Uterus (tissue), 4 donors: ENCODE measurements around the gene GLYR1. TPM values are rescaled to one million over a fixed set of nuclear protein-coding genes. Genes with fewer than 3 reads are reported as not detected.

Experiments
- DNase-seq, 2 donors: peaks; one replicate each; pipeline ENCODE4 v3.0.0-alpha.2; 2019 to 2020
- H3K27ac ChIP-seq, 2 donors: fragments of 200-600 bp; sonication (generic); 1 replicate in 1 of 2; 2 replicates in 1 of 2; pipeline ENCODE4 v1.5.1; 2016 to 2018
- H3K27me3 ChIP-seq, 2 donors: fragments of 200-600 bp; sonication (generic); one replicate each; pipeline ENCODE4 v1.5.1; 2018 to 2019; ENCODE audit warnings: control low read depth in 1 of 2
- H3K36me3 ChIP-seq, 2 donors: fragments of 200-600 bp; sonication (generic); one replicate each; pipeline ENCODE4 v1.5.1; 2019; ENCODE audit warnings: control low read depth in 1 of 2
- H3K4me1 ChIP-seq, 2 donors: fragments of 200-600 bp; sonication (generic); one replicate each; pipeline ENCODE4 v1.5.1; 2018 to 2019; ENCODE audit warnings: control low read depth in 1 of 2
- H3K4me3 ChIP-seq, 2 donors: fragments of 200-600 bp; sonication (generic); 1 replicate in 1 of 2; 2 replicates in 1 of 2; pipeline ENCODE4 v1.5.1; 2018 to 2019; ENCODE audit warnings: mild to moderate bottlenecking in 1 of 2
- H3K9me3 ChIP-seq, 2 donors: fragments of 200-600 bp; sonication (generic); one replicate each; pipeline ENCODE4 v1.5.1; 2019; ENCODE audit warnings: control low read depth in 1 of 2
- POLR2A ChIP-seq, 2 donors: fragments of 450-650 bp; IDR thresholded peaks; one replicate each; pipeline ENCODE4 v1.6.1; 2016; ENCODE audit warnings: antibody characterized with exemption in 2 of 2, mild to moderate bottlenecking in 1 of 2, moderate library complexity in 1 of 2
- intact Hi-C: fragments of 100-400 bp; cut with DNase I; formaldehyde crosslinking; loops from one replicate; pipeline ENCODE4 v1.15.1; 2023; ENCODE audit warnings: low total_unique reads
- small RNA-seq: library from RNA; depleted of rRNA; stranded (forward); fragments of <200 nt; gene quantifications from one replicate; pipeline ENCODE3, GENCODE V24; 2016
- total RNA-seq, 4 donors: library from RNA; depleted of rRNA in 3 of 4; stranded (reverse); fragments of >200 nt in 3 of 4; gene quantifications; one replicate each; pipeline versions ENCODE4 v1.1.0 to v1.2.4, GENCODE V29; 2014 to 2023
- donor health status: DM: yes; HTN: yes; CAD: no.

The GLYR1 gene
- total RNA-seq, 4 donors from 2014 or later = 26.6 to 86.3 (median 47.1) TPM

DNA sequence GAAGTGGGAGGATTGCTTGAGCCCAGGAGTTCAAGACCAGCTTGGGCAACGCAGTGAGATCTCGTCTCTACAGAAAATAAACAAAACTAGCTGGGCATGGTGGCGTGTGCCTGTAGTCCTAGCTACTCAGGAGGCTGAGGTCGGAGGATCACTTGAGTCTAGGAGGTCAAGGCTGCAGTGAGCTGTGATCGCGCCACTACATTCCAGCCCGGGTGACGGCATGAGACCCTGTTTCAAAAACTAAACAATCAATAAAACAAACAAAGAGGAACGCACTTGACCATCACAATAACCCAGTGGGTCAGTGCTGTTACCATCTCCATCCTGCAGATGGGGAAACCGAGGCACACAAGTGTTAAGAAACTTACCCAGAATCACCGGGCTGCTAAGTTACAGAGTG lies 93.9 kb downstream of the GLYR1 start:
- no peak overlapping the region for H3K4me3 ChIP-seq
- H3K9me3 ChIP-seq = no peaks in the 10 kb centered on the region
- H3K36me3 ChIP-seq = no peaks in the 10 kb centered on the region
- no peak overlapping the region for H3K27ac ChIP-seq
- H3K27me3 ChIP-seq = no peaks in the 10 kb centered on the region
- intact Hi-C loops = no loop called here
- DNase-seq = no peak
- TF ChIP-seq POLR2A (IDR thresholded peaks at IDR 0.05) = no peak
- no peaks in the 10 kb centered on the region for H3K4me1 ChIP-seq

Small RNAs within 50 kb of the gene (small RNA-seq; reads per million reads assigned to genes)
- gene RF00017 = not detected

Other genes starting within 250 kb of the GLYR1 start
- gene UBALD1, start 232.4 kb downstream of the GLYR1 start, total RNA-seq = 10 to 100 TPM in 2 of 4 donors, 1 to 10 TPM in 1, not detected in 1; 2.8 to 31.1 (median 23.5) TPM
- 100 to 1,000 TPM in 1 of 4 donors, 10 to 100 TPM in 3; 19.0 to 107 (median 68.6) TPM for gene MGRN1, start 222.5 kb downstream of the GLYR1 start, total RNA-seq
- 10 to 100 TPM; 15.4 to 48.3 (median 33.1) TPM for gene NUDT16L1, start 153.7 kb downstream of the GLYR1 start, total RNA-seq
- gene ANKS3, start 113.0 kb downstream of the GLYR1 start, total RNA-seq = 10 to 100 TPM in 3 of 4 donors, 1 to 10 TPM in 1; 2.4 to 51.7 (median 33.1) TPM
- 1 to 10 TPM in 1 of 4 donors, under 1 TPM in 1, not detected in 2; 0.67 to 3.5 TPM for gene DNAAF8, start 112.8 kb downstream of the GLYR1 start, total RNA-seq
- gene ZNF500, start 80.1 kb downstream of the GLYR1 start, total RNA-seq = 10 to 100 TPM; 11.0 to 31.2 (median 20.2) TPM
- gene SEPTIN12, start 58.9 kb downstream of the GLYR1 start, total RNA-seq = not detected
- 1 to 10 TPM in 1 of 4 donors, not detected in 3; 4.6 TPM for gene SMIM22, start 51.9 kb downstream of the GLYR1 start, total RNA-seq
- gene ROGDI, start 44.7 kb downstream of the GLYR1 start, total RNA-seq = 10 to 100 TPM in 3 of 4 donors, 1 to 10 TPM in 1; 7.9 to 70.6 (median 21.5) TPM
- gene UBN1, start 193 bp upstream of the GLYR1 start, total RNA-seq = 10 to 100 TPM in 3 of 4 donors, 1 to 10 TPM in 1; 4.9 to 56.2 (median 33.4) TPM
- gene PPL, start 89.9 kb upstream of the GLYR1 start, total RNA-seq = 10 to 100 TPM in 3 of 4 donors, 1 to 10 TPM in 1; 8.7 to 39.6 (median 15.2) TPM
- 1 to 10 TPM in 1 of 4 donors, under 1 TPM in 1, not detected in 2; 0.28 to 2.0 TPM for gene SEC14L5, start 111.0 kb upstream of the GLYR1 start, total RNA-seq
- gene NAGPA, start 186.6 kb upstream of the GLYR1 start, total RNA-seq = 10 to 100 TPM in 1 of 4 donors, 1 to 10 TPM in 2, under 1 TPM in 1; 0.29 to 11.3 (median 8.2) TPM
- gene C16orf89, start 218.7 kb upstream of the GLYR1 start, total RNA-seq = 10 to 100 TPM in 1 of 4 donors, 1 to 10 TPM in 1, under 1 TPM in 1, not detected in 1; 0.76 to 13.1 (median 1.1) TPM
- 10 to 100 TPM in 2 of 4 donors, 1 to 10 TPM in 2; 4.7 to 21.3 (median 10.9) TPM for gene ALG1, start 224.6 kb upstream of the GLYR1 start, total RNA-seq